ENCODE measurements around the gene ZYG11A.

GRCh38 chr1:52880206-52880605 lies 37.6 kb downstream of the ZYG11A start:
- TF ChIP-seq CTCF (IDR thresholded peaks at IDR 0.05): no peak
- no peak for TF ChIP-seq EP300 (IDR thresholded peaks at IDR 0.05)
